DMS114 treated with DMSO at 0.1 percent for 48 hours (cell line): ENCODE data around the gene MARCHF7.
"Not testable (repeated sequence)": the region's sequence is repeated elsewhere in the genome, so short reads cannot be mapped to it uniquely, and the experiment has no call there.

ENCODE experiments used
- DNase-seq: peaks from one replicate; lab custom pipeline; 2025; ENCODE audit not compliant: unreplicated experiment; lab: John Stamatoyannopoulos, UW

MARCHF7 gene

DNA sequence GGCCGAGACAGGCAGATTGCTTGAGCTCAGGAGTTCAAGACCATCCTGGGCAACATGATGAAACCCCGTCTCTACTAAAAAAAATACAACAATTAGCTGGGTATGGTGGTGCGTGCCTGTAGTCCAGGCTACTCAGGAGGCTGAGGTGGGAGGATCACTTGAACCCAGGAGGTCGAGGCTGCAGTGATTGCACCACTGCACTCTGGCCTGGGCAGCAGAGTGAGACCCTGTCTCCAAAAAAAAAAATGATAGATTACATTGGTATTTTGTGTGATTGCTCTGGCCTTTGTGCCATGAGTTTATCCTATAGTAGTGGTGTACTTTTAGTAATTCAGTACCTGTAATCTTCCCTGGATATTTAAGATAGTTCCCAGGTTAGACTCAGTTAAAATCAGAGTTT lies 4.1 kb downstream of the MARCHF7 start:
- DNase-seq: not testable (repeated sequence)

DNA sequence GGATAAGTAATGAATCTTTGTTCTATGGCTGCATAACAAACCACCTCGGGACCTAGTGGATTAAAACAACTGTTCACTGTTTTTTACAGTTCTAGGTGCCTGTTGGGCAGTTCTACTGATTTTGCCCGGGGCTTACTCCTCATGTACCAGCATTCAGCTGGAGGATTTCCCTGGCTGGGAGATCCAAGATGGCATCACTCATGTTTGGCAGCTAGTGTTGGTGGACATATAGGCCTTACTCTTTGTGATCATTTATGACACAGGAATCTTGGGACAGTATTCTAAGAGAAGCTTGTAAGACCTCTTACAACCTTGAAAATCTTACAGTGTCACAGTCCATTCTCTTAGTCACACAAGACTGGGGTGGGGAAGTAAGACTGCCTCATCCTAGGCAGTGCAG lies 4.6 kb downstream of the MARCHF7 start:
- DNase-seq: no peak

DNA sequence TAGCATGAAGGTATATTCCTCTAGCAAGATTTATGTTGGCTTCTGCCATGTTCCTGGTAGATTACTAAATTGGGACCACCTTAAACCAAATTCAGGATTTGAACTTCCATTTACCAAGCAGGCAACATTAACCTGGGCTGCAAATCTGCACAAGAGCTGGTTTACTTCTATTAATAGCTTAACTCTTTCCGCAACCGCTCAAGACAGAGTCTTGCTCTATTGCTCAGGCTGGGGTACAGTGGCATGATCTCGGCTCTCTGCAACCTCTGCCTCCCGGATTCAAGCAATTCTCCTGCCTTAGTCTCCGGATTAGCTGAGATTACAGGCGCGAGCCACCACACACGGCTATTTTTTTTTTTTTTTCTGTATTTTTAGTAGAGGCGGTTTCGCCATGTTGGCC lies 8.4 kb downstream of the MARCHF7 start:
- DNase-seq: no peak

DNA sequence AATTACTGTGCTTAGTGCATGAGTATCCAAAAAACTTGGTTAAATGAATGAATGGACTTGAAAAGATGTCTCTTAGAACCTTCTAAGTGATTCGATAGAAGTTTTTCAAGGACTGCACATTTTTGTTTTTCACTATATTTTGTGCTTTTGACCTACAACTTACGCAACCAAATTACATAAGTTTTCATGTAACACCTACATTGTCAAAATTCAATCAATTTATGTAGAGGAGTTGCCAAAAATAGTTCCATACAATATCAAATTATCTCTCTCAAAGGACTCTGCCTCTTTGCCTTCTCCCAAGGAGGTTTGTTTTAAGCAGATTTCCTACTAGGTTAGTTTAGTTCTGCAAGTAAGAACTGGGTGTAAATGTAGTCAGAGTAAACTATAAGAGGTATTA lies 10.3 kb downstream of the MARCHF7 start:
- DNase-seq: no peak

DNA sequence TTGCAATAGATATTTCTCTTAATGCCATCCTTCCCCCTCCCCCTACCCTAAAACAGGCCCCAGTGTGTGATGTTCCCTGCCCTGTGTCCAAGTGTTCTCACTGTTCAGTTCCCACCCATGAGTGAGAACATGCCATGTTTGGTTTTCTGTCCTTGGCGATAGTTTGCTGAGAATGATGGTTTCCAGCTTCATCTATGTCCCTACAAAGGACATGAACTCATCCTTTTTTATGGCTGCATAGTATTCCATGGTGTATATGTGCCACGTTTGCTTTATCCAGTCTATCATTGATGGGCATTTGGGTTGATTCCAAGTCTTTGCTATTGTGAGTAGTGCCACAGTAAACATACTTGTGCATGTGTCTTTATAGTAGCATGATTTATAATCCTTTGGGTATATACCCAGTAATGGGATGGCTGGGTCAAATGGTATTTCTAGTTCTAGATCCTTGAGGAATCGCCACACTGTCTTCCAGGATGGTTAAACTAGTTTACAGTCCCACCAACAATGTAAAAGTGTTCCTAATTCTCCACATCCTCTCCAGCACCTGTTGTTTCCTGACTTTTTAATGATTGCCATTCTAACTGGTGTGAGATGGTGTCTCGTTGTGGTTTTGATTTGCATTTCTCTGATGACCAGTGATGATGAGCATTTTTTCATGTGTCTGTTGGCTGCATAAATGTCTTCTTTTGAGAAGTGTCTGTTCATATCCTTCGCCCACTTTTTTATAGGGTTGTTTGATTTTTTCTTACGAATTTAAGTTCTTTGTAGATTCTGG lies 12.7 kb downstream of the MARCHF7 start:
- not testable (repeated sequence) for DNase-seq

DNA sequence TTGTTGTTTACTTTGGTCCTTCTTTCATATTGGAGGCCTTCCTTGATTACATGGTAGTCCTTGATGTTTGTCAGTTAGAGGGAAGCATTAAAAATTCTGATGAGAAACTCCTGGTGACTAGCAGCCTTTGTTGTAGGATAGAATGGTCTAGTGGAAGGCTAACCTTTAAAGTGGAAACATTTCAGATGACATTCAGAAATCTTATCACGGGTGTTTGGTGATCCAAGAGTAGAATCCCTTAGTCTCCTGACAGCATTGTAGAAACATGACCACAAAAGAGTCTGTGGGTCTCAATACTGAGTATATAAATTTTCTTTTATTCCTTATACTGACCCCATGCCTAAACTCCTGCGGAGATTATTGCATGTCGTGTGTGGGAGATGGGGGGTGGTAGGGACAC lies 13.4 kb downstream of the MARCHF7 start:
- DNase-seq: no peak

DNA sequence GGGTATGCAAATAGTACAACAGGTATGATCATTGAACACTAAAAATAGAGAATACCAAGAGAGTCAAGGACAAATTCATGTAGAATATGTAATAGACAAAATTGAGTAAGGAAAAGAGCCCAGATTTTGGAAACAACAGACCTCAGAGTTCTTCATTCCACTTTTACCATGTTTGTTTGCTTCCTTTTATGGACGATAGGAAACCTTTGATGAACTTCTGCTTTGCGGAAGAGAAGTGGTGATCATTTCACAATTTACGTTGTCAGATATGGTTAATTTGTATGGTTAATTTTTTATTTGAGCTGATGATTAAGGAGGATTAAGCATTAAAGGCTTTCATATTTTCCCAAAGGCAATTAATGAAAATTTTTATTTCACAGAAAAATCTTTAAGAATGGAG lies 16.3 kb downstream of the MARCHF7 start:
- no peak for DNase-seq

DNA sequence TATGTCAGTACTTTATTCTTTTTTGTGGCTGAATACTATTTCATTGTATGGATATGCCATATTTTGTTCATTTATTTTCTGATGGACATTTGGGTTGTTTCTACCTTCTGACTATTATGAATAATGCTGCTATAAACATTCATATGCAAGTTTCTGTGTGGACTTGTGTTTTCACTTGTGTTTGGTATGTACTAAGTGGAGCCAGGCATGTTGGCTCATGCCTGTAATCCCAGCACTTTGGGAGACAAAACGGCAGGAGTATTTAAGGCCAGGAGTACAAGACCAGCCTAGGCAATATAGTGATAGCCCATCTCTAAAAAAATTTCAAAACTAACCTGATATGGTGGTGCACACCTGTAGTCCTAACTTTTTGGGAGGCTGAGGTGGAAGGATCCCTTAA lies 23.3 kb downstream of the MARCHF7 start:
- DNase-seq: no peak

DNA sequence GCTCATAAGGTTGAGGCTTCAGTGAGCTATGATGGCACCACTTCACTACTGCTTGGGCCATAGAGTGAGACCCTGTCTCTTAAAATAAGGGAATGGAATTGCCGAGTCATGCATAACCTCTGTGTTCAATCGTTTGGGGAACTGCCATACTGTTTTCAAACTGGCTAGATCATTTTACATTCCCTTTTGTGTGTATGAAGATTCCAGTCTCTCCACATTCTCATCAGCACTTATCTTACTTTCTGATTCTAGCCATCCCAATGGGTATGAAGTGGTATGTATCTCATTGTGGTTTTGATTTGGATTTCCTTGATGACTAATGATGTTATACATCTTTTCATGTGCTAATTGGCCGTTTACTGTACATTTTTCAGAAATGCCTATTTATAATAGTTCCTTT lies 23.7 kb downstream of the MARCHF7 start:
- DNase-seq: no peak

DNA sequence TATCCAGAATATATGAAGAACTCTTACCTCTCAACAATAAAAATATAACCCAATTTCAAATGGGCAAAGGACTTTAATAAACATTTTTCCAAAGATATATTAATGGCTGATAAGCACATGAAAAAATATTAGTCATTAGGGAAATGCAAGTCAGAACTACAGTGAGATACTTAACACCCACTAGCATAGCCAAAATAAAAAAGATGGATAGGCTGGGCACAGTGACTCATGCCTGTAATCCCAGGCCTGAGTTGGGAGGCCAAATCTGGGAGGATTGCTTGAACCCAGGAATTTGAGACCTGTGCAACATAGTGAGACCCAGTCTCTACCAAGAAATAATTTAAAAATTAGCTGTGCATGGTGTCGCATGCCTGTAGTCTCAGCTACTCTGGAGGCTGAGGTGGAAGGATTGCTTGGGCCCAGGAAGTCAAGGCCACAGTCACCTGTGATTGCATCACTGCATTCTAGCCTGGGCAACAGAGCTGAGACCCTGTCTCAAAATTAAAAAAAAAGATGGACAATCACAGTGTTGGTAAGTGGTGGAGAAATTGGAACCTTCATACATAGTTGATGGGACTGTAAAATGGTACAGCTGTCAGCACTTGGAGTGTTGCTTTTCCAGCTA lies 25.1 kb downstream of the MARCHF7 start:
- no peak for DNase-seq

DNA sequence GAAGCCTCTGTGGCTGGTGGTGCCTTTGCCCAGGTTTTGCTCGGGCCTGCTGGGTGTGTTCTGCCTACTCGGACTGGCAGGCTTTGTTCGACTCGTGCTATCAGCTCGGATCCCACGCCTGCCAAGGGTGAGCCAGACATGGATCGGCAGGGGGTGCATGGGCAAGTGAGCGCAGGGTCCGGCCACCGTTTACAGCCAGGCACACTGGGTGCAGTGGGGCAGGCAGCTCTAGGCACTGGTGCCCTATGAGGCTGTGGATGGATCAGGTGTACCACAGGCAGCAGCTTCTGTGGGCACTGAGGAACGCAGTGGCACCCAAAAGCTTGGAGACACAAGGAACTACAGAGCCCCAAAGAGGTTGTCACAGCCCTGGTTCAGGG lies 25.6 kb downstream of the MARCHF7 start:
- no peak for DNase-seq

DNA sequence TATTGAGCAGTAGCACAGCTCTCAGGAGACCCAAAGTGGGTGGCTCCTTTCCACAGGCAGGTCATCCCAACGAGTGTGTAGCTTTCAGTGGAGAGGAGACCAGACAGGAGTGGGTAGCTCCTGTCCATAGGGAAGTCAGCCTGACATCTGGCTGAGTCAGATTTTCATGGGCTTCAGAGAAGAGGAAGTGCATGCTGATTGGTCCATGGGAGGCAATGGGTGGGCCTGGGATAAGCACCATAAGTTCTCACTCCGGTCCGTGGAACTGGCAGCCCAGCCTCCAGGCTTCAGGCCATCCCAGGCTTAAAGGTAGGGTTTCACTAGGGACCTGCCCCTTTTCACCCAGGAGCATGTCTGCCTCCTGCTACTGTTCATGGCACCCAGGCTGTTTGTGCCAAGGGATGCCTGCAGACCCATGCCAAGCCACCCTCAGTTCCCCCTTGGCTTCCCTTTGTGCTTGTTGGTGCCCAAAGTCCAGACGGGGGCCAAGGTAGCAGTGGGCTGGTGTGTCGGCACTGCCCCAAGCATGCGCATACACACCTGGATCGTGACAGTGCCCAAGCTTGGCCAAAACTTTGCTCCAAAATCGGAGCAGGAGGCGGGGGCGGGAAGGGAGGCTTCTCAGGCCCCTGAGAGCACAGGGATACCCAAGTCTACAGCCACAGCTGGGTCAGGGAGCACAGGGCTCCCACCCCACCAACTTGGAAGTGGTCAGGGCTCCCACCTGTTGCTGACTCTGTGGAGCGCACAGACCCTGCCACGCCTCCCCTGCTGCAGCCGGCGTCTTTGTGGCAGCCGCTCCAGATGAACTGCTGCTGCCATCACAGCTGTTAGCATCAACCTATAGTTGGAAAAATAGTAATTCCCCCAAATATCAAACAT lies 26.4 kb downstream of the MARCHF7 start:
- no peak for DNase-seq

DNA sequence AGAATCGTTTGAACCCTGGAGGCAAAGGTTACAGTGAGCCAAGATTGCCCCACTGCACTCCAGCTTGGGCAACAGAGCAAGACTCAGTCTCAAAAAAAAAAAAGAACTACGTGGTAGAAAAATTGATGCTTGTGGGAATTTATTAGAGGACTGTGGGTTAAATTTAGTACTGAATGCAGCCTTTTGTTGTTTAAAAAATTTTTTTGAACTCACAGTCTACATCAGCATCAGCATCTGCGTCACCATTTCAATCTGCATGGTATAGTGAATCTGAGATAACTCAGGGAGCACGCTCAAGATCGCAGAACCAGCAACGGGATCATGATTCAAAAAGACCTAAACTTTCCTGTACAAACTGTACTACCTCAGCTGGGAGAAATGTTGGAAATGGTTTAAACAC lies 30.5 kb downstream of the MARCHF7 start:
- no peak for DNase-seq

DNA sequence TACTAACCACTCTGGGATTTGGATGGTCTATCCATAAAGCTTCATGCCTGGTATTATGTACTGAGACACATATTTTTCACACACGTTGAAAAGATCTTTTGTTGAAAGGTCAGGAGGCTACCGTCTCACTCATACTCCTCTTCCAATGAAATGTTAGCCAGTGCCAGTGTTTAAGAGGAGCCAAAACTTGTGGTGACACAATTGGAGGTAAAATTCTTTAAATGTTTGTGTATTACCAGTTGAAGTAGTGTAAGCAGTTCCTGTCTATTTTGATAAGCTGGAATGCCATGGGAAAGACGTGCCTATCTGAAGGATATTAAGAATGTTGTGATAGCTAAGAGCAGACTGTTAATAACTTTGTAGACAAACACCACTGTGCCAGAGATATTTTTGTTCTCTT lies 32.1 kb downstream of the MARCHF7 start:
- no peak for DNase-seq

DNA sequence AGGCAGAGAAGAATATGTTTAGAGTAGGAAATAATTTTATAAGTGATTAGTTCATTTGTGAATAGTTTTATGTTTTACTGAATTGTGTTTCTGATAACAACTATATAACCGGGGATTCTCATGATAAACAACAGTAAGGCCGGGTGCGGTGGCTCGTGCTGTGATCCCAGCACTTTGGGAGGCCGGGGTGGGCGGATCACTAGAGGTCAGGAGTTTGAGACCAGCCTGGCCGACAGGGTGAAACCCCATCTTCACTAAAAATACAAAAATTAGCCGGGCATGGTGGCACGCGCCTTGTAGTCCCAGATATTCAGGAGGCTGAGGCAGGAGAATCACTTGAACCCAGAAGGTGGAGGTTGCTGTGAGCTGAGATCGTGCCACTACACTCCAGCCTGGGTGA lies 32.9 kb downstream of the MARCHF7 start:
- DNase-seq: not testable (repeated sequence)

DNA sequence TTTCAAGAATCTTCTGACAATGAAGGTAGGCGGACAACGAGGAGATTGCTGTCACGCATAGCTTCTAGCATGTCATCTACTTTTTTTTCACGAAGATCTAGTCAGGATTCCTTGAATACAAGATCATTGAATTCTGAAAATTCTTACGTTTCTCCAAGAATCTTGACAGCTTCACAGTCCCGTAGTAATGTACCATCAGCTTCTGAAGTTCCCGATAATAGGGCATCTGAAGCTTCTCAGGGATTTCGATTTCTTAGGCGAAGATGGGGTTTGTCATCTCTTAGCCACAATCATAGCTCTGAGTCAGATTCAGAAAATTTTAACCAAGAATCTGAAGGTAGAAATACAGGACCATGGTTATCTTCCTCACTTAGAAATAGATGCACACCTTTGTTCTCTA lies 35.8 kb downstream of the MARCHF7 start:
- DNase-seq: no peak

DNA sequence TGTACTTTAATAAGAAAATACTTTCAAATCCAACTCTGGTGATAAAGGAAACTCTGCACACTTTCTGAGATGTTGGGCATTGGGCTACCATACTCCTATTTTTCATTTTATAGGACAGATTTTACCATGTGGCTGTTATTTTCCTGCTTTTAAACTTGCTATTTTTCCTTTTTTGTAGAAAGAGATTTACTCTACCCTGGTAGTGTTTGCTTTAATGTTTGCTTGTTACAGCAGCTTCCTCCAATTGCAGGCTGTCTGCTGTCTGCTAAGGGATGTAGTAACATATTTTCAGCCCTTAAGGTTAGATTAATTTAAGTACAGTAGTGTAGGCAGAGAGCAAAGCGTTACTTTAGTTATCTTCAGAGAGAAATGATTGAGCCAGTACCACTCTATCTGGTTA lies 38.6 kb downstream of the MARCHF7 start:
- DNase-seq: no peak

DNA sequence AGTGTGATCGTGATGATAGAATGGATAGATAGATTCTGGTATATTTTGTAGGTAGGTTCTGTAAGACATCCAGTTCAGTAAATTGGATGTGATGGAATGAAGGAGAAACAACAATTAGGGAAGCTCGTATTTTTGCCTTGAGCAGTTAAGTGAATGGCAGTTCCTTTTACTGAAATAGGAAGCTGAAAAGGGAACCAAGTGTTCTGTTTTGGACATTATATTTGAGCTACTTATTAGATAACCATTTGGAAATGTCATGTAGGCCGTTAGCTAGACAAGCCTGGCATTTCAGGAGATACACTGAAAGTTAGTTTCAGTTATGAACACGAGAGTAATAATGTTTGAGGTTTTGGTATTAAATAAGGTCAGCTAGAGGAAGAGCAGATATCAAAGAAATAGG lies 41.5 kb downstream of the MARCHF7 start:
- no peak for DNase-seq

DNA sequence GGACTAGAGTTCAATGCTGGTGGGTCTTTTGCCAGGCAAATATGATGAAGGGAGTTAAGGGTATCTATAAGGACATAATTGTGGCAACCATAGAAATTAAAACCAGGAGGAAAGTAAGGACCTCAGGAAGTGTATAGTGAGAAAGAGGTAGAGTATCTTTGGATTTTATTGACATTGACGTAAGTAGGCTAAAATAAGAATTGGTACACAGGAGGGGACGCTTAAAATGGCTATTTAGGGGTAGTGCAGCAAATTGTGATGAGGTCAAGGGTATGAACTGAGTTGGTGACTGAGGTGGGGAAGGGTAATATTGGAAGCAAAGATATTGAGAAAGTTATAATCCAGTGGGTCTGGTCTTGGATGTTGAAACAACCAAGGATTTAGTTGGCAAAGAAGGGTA lies 42.7 kb downstream of the MARCHF7 start:
- DNase-seq: no peak

DNA sequence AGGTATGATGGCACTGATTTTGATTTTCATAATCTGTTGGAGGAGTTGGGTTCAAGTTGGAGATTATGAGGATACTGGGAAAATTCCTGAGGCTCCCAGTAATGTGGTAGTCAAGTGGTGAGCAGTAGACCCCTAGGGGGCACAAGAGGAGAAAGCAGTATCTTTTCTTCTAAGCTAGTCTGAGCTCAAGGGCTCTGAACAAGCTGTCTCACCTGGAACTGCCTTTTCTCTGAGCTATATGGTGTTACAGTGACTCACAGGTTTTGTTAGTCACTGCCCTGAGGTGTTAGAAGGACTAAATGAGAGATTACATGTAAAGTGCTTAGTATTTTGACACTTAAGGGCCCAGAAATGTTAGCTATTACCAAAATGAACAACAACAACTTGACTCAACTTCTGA lies 43.5 kb downstream of the MARCHF7 start:
- no peak for DNase-seq

DNA sequence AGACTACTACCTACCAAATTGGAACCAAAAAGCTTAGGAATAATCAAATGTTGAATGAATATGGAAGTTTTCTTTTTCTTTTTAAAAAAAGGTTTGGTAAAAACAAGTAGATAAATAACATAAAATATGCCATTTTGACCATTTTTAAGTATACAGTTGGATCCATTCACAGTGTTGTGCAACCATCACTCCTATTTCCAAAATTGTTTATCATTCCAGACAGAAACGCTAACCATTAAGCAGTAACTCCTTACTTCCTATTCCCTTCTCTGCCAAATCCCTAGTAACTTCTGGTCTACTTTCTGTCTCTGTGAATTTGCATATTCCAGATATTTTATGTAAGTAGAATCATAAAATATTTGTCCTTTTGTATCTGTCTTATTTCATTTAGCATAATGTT lies 45.9 kb downstream of the MARCHF7 start:
- no peak for DNase-seq

DNA sequence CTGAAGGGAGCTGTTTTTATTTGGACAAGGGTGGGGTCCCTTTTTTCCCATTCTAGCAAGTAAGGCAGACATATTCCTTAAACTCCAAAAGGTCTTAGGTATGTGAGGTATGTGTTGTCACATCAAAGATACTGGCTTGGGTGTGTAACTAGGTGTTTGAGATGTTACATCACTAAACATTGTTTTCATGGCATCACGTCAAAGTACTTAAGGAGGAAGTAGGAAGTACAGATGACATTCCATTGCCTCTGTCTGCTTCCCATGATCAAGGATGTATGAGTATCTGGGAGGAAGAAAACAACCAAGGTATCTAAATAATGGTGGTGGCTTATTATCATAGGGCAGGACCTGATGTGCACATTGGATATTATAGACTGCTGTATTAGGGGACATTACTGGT lies 46.4 kb downstream of the MARCHF7 start:
- DNase-seq: no peak
